Stimulated activated naive B cell treated with anti-CD40 and anti-IgM and Interleukin-4, amounts not matched to agents 10 μg/mL and 1 μg/mL and 100 μg/mL, for 72 hours (primary cell): ENCODE results near the gene NR6A1.

ENCODE experiments used
- ATAC-seq, 2 donors: fragments of 150-1000 bp; cut with Tn5 transposase; replicated peaks; 2 replicates each; pipeline ENCODE4 v1.10.0; 2021; ENCODE audit warnings: moderate library complexity in 1 of 2
- DNase-seq: peaks from one replicate; pipeline ENCODE4 v3.0.0; 2021
- H3K27ac Mint-ChIP-seq: one replicate; pipeline ENCODE4 v1.8.0; 2022; ENCODE audit warnings: mild to moderate bottlenecking, mixed read lengths
- H3K27me3 Mint-ChIP-seq, 2 donors: one replicate each; pipeline ENCODE4 v1.8.0; 2022; ENCODE audit warnings: mixed read lengths in 2 of 2
- H3K36me3 Mint-ChIP-seq, 2 donors: one replicate each; pipeline ENCODE4 v1.8.0; 2022; ENCODE audit warnings: mixed read lengths in 2 of 2, mild to moderate bottlenecking in 1 of 2
- H3K4me1 Mint-ChIP-seq, 2 donors: one replicate each; pipeline ENCODE4 v1.8.0; 2022; ENCODE audit warnings: mixed read lengths in 2 of 2, mild to moderate bottlenecking in 1 of 2
- H3K4me3 Mint-ChIP-seq, 2 donors: one replicate each; pipeline ENCODE4 v1.8.0; 2022; ENCODE audit warnings: mild to moderate bottlenecking in 2 of 2, mixed read lengths in 2 of 2, moderate library complexity in 1 of 2
- H3K9me3 Mint-ChIP-seq, 2 donors: one replicate each; pipeline ENCODE4 v1.8.0; 2022; ENCODE audit warnings: mixed read lengths in 2 of 2, mild to moderate bottlenecking in 1 of 2

NR6A1 gene

GRCh38 chr9:124721109-124721906 lies 49.8 kb downstream of the NR6A1 start:
- H3K36me3 Mint-ChIP-seq, result no peaks in the 10 kb centered on the region
- ATAC-seq (no peak), DNase-seq (no peak)
- no peak overlapping the region for H3K4me3 Mint-ChIP-seq
- no peaks in the 10 kb centered on the region for H3K27me3 Mint-ChIP-seq
- H3K27ac Mint-ChIP-seq, result no peak overlapping the region
- no peaks in the 10 kb centered on the region for H3K9me3 Mint-ChIP-seq
- H3K4me1 Mint-ChIP-seq, result no peaks in the 10 kb centered on the region

GRCh38 chr9:124720429-124721108 lies 50.5 kb downstream of the NR6A1 start:
- Mint-ChIP-seq H3K4me3 (no peak overlapping the region), H3K9me3 (no peaks in the 10 kb centered on the region), H3K27me3 (no peaks in the 10 kb centered on the region), H3K4me1 (no peaks in the 10 kb centered on the region), H3K27ac (no peak overlapping the region), H3K36me3 (no peaks in the 10 kb centered on the region)
- ATAC-seq (no peak), DNase-seq (no peak)

- H3K4me3 Mint-ChIP-seq, result no peak overlapping the region
- ATAC-seq (no peak), DNase-seq (no peak)
- peaks cover 0 to 3% of the 10 kb centered on the region in 2 donors for H3K36me3 Mint-ChIP-seq
- no peaks in the 10 kb centered on the region for H3K27me3 Mint-ChIP-seq
- no peaks in the 10 kb centered on the region for H3K9me3 Mint-ChIP-seq
- no peaks in the 10 kb centered on the region for H3K4me1 Mint-ChIP-seq
- H3K27ac Mint-ChIP-seq, result no peak overlapping the region
These were observed 52.2 kb downstream of the NR6A1 start for GRCh38 chr9:124718928-124719327.

GRCh38 chr9:124717597-124717996 lies 53.5 kb downstream of the NR6A1 start:
- Mint-ChIP-seq H3K4me1 (no peaks in the 10 kb centered on the region), H3K4me3 (no peak overlapping the region), H3K9me3 (no peaks in the 10 kb centered on the region), H3K36me3 (peaks cover 0 to 3% of the 10 kb centered on the region in 2 donors), H3K27me3 (no peaks in the 10 kb centered on the region), H3K27ac (no peak overlapping the region)
- DNase-seq, result no peak
- ATAC-seq, result no peak

GRCh38 chr9:124716808-124717207 lies 54.3 kb downstream of the NR6A1 start:
- DNase-seq, result no peak
- Mint-ChIP-seq H3K4me3 (no peak overlapping the region), H3K9me3 (no peaks in the 10 kb centered on the region), H3K27ac (no peak overlapping the region), H3K36me3 (peaks cover 0 to 3% of the 10 kb centered on the region in 2 donors), H3K4me1 (peaks cover 3 to 5% of the 10 kb centered on the region in 2 donors), H3K27me3 (peaks cover 0 to under 1% of the 10 kb centered on the region in 2 donors)
- ATAC-seq, result no peak

GRCh38 chr9:124710766-124711165 lies 60.3 kb downstream of the NR6A1 start:
- ATAC-seq (no peak), DNase-seq (no peak)
- H3K27me3 Mint-ChIP-seq, result peaks cover 0 to 6% of the 10 kb centered on the region in 2 donors
- no peaks in the 10 kb centered on the region for H3K9me3 Mint-ChIP-seq
- peaks cover 0 to 3% of the 10 kb centered on the region in 2 donors for H3K36me3 Mint-ChIP-seq
- H3K4me3 Mint-ChIP-seq, result no peak overlapping the region
- peaks cover 5 to 7% of the 10 kb centered on the region in 2 donors for H3K4me1 Mint-ChIP-seq
- H3K27ac Mint-ChIP-seq, result no peak overlapping the region

GRCh38 chr9:124709292-124709690 lies 61.8 kb downstream of the NR6A1 start:
- Mint-ChIP-seq H3K36me3 (no peaks in the 10 kb centered on the region), H3K4me3 (no peak overlapping the region), H3K4me1 (peaks cover 5 to 7% of the 10 kb centered on the region in 2 donors), H3K27ac (no peak overlapping the region), H3K9me3 (peaks cover 0 to under 1% of the 10 kb centered on the region in 2 donors), H3K27me3 (peaks cover 0 to 6% of the 10 kb centered on the region in 2 donors)
- no peak for DNase-seq
- no peak for ATAC-seq

- Mint-ChIP-seq H3K36me3 (no peaks in the 10 kb centered on the region), H3K9me3 (peaks cover 0 to 2% of the 10 kb centered on the region in 2 donors), H3K27ac (no peak overlapping the region), H3K4me1 (peaks cover 5 to 7% of the 10 kb centered on the region in 2 donors), H3K27me3 (peaks cover 0 to 6% of the 10 kb centered on the region in 2 donors), H3K4me3 (no peak overlapping the region)
- no peak for DNase-seq
- no peak for ATAC-seq
These were observed 62.3 kb downstream of the NR6A1 start for GRCh38 chr9:124708633-124709291.

- no peak for DNase-seq
- Mint-ChIP-seq H3K4me3 (no peak overlapping the region), H3K27ac (no peak overlapping the region), H3K27me3 (peaks cover 0 to 6% of the 10 kb centered on the region in 2 donors), H3K9me3 (peaks cover 0 to 2% of the 10 kb centered on the region in 2 donors), H3K36me3 (no peaks in the 10 kb centered on the region), H3K4me1 (peaks cover 5 to 7% of the 10 kb centered on the region in 2 donors)
- no peak for ATAC-seq
These were observed 63.0 kb downstream of the NR6A1 start for GRCh38 chr9:124708074-124708473.

GRCh38 chr9:124707666-124708065 lies 63.4 kb downstream of the NR6A1 start:
- Mint-ChIP-seq H3K36me3 (no peaks in the 10 kb centered on the region), H3K4me3 (no peak overlapping the region), H3K4me1 (peaks cover 5 to 7% of the 10 kb centered on the region in 2 donors), H3K9me3 (peaks cover 0 to 2% of the 10 kb centered on the region in 2 donors), H3K27ac (no peak overlapping the region), H3K27me3 (peaks cover 0 to 6% of the 10 kb centered on the region in 2 donors)
- ATAC-seq, result no peak
- DNase-seq, result no peak

- no peak for DNase-seq
- Mint-ChIP-seq H3K9me3 (peaks cover 0 to 2% of the 10 kb centered on the region in 2 donors), H3K36me3 (no peaks in the 10 kb centered on the region), H3K27me3 (peaks cover 0 to 4% of the 10 kb centered on the region in 2 donors), H3K4me3 (no peak overlapping the region), H3K27ac (no peak overlapping the region), H3K4me1 (peaks cover under 1 to 2% of the 10 kb centered on the region in 2 donors)
- no peak for ATAC-seq
These were observed 64.4 kb downstream of the NR6A1 start for GRCh38 chr9:124706685-124707084.

GRCh38 chr9:124699575-124699974 lies 71.5 kb downstream of the NR6A1 start:
- ATAC-seq, result no peak
- no peaks in the 10 kb centered on the region for H3K27me3 Mint-ChIP-seq
- no peaks in the 10 kb centered on the region for H3K36me3 Mint-ChIP-seq
- DNase-seq, result no peak
- peaks cover 0 to 2% of the 10 kb centered on the region in 2 donors for H3K9me3 Mint-ChIP-seq
- no peak overlapping the region for H3K27ac Mint-ChIP-seq
- no peak overlapping the region for H3K4me3 Mint-ChIP-seq
- no peaks in the 10 kb centered on the region for H3K4me1 Mint-ChIP-seq

- H3K4me3 Mint-ChIP-seq, result no peak overlapping the region
- H3K27ac Mint-ChIP-seq, result no peak overlapping the region
- no peaks in the 10 kb centered on the region for H3K27me3 Mint-ChIP-seq
- H3K4me1 Mint-ChIP-seq, result no peaks in the 10 kb centered on the region
- H3K9me3 Mint-ChIP-seq, result no peaks in the 10 kb centered on the region
- DNase-seq, result no peak
- no peaks in the 10 kb centered on the region for H3K36me3 Mint-ChIP-seq
- no peak for ATAC-seq
These were observed 72.8 kb downstream of the NR6A1 start for GRCh38 chr9:124698265-124698664.

- DNase-seq, result no peak
- Mint-ChIP-seq H3K27ac (no peak overlapping the region), H3K9me3 (no peaks in the 10 kb centered on the region), H3K27me3 (no peaks in the 10 kb centered on the region), H3K36me3 (no peaks in the 10 kb centered on the region), H3K4me3 (no peak overlapping the region), H3K4me1 (no peaks in the 10 kb centered on the region)
- no peak for ATAC-seq
These were observed 73.5 kb downstream of the NR6A1 start for GRCh38 chr9:124697326-124698200.
